Liver (tissue), 3 donors: ENCODE data around the gene CMTM6.

ENCODE experiments used
- GABPA ChIP-seq, 2 donors: IDR thresholded peaks in 1 of 2; conservative IDR thresholded peaks in 1 of 2; 2 replicates each; pipeline ENCODE4 v1.6.1; 2016; ENCODE audit warnings: antibody characterized with exemption in 2 of 2, mild to moderate bottlenecking in 1 of 2, moderate library complexity in 1 of 2
- JUND ChIP-seq, 2 donors: IDR thresholded peaks; 2 replicates each; pipeline ENCODE4 v1.6.1; 2016; ENCODE audit warnings: antibody characterized with exemption in 2 of 2
- RAD21 ChIP-seq, 2 donors: IDR thresholded peaks; 2 replicates each; pipeline ENCODE4 v1.6.1; 2016; ENCODE audit warnings: antibody characterized with exemption in 2 of 2, mild to moderate bottlenecking in 2 of 2
- SP1 ChIP-seq: IDR thresholded peaks from 2 replicates; pipeline ENCODE4 v1.6.1; 2018; ENCODE audit warnings: antibody characterized with exemption, mild to moderate bottlenecking
- TAF1 ChIP-seq: conservative IDR thresholded peaks from 2 replicates; pipeline ENCODE4 v1.6.1; 2016; ENCODE audit warnings: antibody characterized with exemption, mild to moderate bottlenecking
- TF ChIP-seq, protein P1 (sequence below): fragments of 150-350 bp; IDR thresholded peaks from 2 replicates; pipeline ENCODE4 v1.5.1; 2017; ENCODE audit warnings: improper control_type of control experiment, low read depth, low read length; ENCODE audit not compliant: missing input control
- donor health status: healthy.
- donor health status: healthy.

DNA sequence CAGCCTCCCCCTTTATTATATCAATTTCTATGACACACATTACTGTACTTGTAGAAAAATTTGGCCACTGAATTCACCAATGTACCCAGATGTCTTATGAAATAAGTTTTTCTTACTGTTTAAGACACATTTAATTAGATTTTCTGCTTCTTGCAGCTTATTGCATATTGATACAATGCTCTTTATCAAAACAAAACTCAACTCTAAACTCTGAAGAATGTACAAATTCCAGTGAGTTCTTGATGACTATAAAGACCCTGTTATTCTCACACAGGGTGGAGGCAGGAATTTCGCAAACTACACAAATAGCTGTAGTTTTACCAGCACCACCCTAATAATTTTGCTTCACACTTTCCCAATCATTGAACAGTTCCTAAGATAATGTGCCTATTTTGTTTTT is 22.0 kb downstream of the CMTM6 start:
- TF ChIP-seq, protein P1, sequence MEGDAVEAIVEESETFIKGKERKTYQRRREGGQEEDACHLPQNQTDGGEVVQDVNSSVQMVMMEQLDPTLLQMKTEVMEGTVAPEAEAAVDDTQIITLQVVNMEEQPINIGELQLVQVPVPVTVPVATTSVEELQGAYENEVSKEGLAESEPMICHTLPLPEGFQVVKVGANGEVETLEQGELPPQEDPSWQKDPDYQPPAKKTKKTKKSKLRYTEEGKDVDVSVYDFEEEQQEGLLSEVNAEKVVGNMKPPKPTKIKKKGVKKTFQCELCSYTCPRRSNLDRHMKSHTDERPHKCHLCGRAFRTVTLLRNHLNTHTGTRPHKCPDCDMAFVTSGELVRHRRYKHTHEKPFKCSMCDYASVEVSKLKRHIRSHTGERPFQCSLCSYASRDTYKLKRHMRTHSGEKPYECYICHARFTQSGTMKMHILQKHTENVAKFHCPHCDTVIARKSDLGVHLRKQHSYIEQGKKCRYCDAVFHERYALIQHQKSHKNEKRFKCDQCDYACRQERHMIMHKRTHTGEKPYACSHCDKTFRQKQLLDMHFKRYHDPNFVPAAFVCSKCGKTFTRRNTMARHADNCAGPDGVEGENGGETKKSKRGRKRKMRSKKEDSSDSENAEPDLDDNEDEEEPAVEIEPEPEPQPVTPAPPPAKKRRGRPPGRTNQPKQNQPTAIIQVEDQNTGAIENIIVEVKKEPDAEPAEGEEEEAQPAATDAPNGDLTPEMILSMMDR: no peak
- TF ChIP-seq RAD21 (IDR thresholded peaks at IDR 0.05) (no peak), TAF1 (no peak), JUND (IDR thresholded peaks at IDR 0.05) (no peak), GABPA (IDR thresholded peaks at IDR 0.05 in 1 of 2, conservative IDR thresholded peaks at IDR 0.05 in 1 of 2) (no peak), SP1 (no peak)
